ENCODE results near the gene C1QB.
"Not testable (repeated sequence)": the region's sequence is repeated elsewhere in the genome, so short reads cannot be mapped to it uniquely, and the experiment has no call there.

C1QB gene

DNA sequence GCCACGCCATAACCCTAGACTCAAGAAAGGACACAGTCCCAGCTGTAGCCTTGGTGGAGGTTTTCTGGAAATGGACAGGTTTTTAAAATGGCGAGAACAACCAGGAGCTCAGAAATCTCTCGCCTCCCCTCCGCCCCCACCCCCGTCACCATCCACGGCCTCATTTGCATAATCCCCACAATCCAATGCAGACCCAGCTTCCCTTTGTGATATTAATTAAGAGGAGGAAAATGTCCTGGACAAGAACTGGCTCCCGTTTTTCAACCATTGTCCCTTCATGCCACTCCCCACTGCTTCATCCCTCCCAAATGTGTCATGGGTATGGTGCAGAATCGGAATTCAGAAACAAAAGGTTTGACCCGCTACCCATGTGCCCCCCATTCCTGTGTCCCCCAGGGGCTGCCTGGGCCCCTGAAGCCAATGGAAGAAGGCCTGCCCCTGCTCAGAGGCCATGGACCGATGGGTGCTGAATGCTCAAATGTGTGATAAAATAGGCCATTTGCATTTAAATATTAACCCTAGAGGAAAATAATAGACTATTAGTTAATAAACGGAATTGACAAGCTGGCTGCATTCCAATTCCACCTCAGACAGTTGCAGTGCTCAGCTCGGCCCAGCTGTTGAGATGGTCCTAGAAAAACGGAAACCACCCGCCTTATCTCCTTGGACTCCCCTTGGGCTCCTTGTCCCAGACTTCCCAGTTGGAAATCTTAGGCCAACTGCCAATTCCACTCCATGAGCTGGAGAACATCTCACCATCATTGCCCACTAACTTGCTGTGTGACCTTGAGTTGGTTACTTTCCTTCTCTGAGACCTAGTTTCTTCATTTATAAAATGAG is 46.9 kb downstream of the C1QB start:
- no peak for DNase-seq (ENCODE audit: low read depth)

DNA sequence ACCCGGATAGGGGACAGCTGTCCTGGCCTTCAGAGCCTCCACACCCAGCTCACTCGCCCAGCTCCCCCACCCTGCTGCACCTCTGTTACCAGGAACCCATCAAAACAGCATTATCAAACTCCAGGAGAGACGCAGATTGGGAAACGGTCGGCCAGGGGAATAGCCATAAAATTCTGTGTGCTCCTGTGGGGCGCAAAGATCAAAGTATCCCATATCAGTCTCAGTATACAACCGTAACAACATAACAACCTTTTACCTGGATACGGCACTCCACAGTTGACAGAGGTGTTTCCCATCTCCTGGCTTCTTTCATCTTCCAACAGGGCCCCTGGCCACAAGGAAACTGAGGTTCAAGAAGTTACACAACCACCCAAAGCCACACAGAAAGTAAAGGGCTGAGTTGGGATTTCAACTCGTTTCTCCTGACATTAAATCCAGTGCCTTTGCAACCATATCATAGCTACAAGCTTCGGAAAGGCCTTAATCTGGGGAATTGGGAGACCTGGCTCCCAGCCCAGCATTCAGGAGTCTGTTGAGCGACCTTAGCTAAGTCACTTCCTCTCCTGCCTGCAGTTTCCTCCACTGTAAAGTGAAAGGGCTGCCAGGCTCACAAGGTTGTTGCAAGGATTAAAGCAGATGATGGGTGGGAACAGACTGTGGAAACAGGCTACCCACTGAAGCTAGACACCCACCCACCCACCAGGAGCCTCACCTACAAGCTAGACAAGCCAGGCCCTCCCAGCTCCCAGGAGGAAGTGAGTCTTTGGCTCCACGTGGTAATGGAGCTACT is 49.5 kb downstream of the C1QB start:
- no peak for DNase-seq (ENCODE audit: low read depth)

DNA sequence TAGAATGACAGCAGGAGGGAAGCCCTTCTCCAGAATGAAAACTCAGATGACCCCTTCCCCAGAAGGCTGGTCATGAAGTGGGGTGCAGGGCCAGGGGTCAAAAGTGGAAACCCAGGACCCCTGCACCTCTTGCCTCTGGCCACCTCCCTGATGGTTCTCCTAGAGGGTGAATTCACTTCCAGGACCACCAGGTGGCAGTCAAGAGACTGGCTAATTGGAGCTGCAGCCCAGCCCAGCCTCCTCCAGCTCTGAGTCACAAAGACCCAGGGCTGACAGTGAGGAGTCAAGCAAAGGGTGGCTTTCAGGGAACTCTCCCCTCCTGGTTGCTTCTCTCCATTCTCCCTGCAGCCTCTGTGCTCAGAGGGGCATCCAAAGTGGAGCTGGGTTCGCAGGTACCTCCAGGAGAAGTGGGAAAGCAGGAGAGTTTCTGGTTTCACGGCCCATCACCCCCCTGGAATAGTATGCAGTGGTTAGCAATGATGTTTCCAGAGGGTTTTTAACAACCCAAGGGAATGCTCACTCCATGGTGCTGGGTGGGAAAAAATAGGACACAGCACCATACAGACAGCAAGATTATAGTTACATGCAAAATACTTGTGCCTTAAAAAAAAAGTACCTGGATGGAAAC is 51.5 kb downstream of the C1QB start:
- peak; percentile 60 for DNase-seq (ENCODE audit: low read depth)

DNA sequence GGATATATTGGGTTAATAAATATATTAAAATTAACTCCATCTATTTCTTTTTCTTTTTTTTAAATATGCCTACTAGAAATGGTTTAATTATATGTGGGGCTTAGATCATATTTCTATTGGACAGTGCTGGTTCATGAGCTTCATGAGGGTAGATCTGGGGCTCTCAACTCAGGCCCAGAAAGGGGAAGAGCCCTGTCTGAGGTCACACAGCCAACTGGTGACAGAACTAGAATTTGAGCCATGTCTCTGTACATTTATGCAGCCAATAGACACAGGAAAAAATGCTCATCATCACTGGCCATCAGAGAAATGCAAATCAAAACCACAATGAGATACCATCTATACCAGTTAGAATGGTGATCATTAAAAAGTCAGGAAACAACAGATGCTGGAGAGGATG is 52.5 kb downstream of the C1QB start:
- DNase-seq (ENCODE audit: low read depth): no peak

DNA sequence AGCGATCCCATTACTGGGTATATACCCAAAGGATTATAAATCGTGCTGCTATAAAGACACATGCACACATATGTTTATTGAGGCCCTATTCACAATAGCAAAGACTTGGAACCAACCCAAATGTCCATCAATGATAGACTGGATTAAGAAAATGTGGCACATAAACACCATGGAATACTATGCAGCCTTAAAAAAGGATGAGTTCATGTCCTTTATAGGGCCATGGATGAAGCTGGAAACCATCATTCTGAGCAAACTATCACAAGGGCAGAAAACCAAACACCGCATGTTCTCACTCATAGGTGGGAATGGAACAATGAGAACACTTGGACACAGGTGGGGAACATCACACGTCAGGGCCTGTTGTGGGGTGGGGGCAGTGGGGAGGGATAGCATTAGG is 53.1 kb downstream of the C1QB start:
- DNase-seq (ENCODE audit: low read depth): not testable (repeated sequence)

GRCh38 chr1:22708777-22709176 is 55.7 kb downstream of the C1QB start:
- no peak for DNase-seq (ENCODE audit: low read depth)

DNA sequence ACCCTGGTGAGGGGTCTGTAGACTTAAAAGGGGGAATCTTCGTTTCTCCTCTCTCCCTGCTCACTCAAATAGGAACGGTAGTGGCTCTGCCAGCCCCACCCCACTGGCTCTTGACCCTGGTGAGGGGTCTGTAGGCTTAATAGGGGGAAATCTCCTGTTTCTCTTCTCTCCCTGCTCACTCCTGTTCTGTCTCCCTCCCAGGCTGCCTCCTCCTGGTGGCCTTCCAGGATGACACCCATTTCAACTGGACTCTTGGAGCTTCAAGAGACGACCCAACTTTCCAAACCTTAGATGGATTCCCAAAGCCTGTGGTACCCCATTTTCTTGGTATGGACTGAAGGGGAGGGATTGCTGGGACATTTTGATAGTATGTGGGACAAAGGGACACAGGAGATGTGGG is 56.2 kb downstream of the C1QB start:
- no peak for DNase-seq (ENCODE audit: low read depth)

GRCh38 chr1:22709891-22710700 is 57.1 kb downstream of the C1QB start:
- peak; percentile 26 for DNase-seq (ENCODE audit: low read depth)

- no peak for DNase-seq (ENCODE audit: low read depth)
Observed at GRCh38 chr1:22710701-22711049, 57.6 kb downstream of the C1QB start, which contains the start of gene EPHB2. TSS of gene EPHB2 (plus strand) at chr1:22710839. CDS start at chr1:22710983, 144 bp downstream.

- DNase-seq (ENCODE audit: low read depth): no peak
Observed at GRCh38 chr1:22711071-22711470, 58.0 kb downstream of the C1QB start.

All from HS-27A (cell line).